Esophagus squamous epithelium (tissue), 4 donors: ENCODE data around the gene LRRC10B.

Experiments used
- CTCF ChIP-seq, 6 experiments: fragments of 450-650 bp in 4 of 6; fragments of 200-600 bp in 2 of 6; sonication (generic) in 2 of 6; IDR thresholded peaks; one replicate each; pipeline ENCODE4 v1.5.1; 2016 to 2019; ENCODE audit warnings: antibody characterized with exemption in 6 of 6, mild to moderate bottlenecking in 4 of 6, moderate library complexity in 4 of 6
- POLR2A ChIP-seq, 4 donors: fragments of 450-650 bp; IDR thresholded peaks; one replicate each; pipeline ENCODE4 v1.6.1; 2017; ENCODE audit warnings: antibody characterized with exemption in 4 of 4, mild to moderate bottlenecking in 4 of 4, moderate library complexity in 3 of 4

- no peak for TF ChIP-seq CTCF (IDR thresholded peaks at IDR 0.05)
- no peak for TF ChIP-seq POLR2A (IDR thresholded peaks at IDR 0.05)
Observed at GRCh38 chr11:61480994-61481335, 27.6 kb upstream of the LRRC10B start.
